ENCODE measurements around the gene RPL5.
A peak's percentile ranks its signal among the peaks of the same experiment; 100 is the strongest.

The RPL5 gene

DNA sequence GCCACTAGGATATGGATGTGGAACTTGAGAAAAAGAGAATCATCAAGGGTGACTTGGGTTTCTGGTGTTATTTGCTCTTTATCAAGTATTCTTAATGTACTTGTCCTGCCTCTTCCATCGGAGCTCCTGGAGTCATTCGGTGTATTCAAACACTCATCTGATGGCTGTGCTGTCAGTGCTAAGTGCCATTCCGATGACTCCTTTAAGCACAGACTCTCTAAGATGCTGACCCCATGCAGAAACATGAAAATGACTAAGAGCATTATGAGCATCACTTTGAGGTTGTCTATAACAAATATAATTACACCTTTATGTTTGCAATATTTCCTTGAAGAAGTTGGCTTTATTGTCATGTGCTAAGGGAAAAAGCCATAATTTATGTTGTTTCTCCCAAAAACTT lies 11.3 kb upstream of the RPL5 start:
- no peak overlapping the region for H3K4me3 ChIP-seq
- no peak for DNase-seq (ENCODE audit: low spot score)
- TF ChIP-seq, protein P1, sequence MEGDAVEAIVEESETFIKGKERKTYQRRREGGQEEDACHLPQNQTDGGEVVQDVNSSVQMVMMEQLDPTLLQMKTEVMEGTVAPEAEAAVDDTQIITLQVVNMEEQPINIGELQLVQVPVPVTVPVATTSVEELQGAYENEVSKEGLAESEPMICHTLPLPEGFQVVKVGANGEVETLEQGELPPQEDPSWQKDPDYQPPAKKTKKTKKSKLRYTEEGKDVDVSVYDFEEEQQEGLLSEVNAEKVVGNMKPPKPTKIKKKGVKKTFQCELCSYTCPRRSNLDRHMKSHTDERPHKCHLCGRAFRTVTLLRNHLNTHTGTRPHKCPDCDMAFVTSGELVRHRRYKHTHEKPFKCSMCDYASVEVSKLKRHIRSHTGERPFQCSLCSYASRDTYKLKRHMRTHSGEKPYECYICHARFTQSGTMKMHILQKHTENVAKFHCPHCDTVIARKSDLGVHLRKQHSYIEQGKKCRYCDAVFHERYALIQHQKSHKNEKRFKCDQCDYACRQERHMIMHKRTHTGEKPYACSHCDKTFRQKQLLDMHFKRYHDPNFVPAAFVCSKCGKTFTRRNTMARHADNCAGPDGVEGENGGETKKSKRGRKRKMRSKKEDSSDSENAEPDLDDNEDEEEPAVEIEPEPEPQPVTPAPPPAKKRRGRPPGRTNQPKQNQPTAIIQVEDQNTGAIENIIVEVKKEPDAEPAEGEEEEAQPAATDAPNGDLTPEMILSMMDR (IDR thresholded peaks at IDR 0.05) = no peak
- no peak overlapping the region for H3K27ac ChIP-seq

DNA sequence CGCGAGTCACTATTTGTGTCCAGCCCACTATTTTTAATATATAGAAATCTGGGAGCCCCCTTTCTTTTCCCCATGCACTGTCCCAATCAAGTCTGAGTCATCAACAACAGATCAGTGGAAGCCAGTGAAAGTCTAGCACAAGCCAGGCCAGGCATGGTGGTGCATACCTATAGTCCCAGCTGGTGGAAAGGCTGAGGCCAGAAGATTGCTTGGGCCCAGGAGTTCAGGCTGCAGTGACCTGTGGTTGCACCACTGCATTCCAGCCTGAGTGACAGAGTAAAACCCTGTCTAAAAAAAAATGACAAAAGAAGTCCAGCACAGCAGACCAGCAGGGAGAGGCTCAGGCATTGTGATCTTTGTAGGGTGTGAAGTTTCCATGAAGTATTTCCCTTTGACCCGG lies 9.0 kb upstream of the RPL5 start:
- no peak for DNase-seq (ENCODE audit: low spot score)
- TF ChIP-seq, protein P1 (IDR thresholded peaks at IDR 0.05) = no peak
- no peak overlapping the region for H3K27ac ChIP-seq
- H3K4me3 ChIP-seq = no peak overlapping the region

- TF ChIP-seq, protein P1 (IDR thresholded peaks at IDR 0.05) = no peak
- no peak for DNase-seq (ENCODE audit: low spot score)
- Histone ChIP-seq H3K27ac (no peak overlapping the region), H3K4me3 (no peak overlapping the region)
These were observed 5.0 kb upstream of the RPL5 start for GRCh38 chr1:92826792-92827191.

DNA sequence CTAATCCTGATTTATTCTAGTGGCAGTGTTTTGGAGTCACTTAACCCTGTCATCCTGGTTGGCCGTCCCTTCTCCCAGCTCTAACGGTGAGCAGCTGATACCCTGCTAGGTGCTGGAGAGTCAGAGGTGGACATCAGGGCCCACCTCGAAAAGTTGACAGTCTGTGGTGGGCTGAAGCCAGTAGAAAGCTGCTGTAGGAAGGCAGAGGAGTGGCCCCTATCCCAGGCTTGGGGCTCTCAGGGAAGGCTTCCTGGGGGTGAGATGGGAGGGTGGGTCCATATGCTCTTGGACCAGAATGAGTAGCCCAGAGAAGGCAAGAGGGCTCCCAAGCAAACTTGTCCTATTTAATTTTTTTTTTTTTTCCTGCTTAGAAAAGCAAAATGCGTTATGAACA lies 475 bp upstream of the RPL5 start:
- TF ChIP-seq, protein P1 (IDR thresholded peaks at IDR 0.05) = no peak
- DNase-seq (ENCODE audit: low spot score) = no peak
- Histone ChIP-seq H3K27ac (peak overlapping the region in 1 of 2 donors; percentile 90), H3K4me3 (peak overlapping the region; percentile 98)

DNA sequence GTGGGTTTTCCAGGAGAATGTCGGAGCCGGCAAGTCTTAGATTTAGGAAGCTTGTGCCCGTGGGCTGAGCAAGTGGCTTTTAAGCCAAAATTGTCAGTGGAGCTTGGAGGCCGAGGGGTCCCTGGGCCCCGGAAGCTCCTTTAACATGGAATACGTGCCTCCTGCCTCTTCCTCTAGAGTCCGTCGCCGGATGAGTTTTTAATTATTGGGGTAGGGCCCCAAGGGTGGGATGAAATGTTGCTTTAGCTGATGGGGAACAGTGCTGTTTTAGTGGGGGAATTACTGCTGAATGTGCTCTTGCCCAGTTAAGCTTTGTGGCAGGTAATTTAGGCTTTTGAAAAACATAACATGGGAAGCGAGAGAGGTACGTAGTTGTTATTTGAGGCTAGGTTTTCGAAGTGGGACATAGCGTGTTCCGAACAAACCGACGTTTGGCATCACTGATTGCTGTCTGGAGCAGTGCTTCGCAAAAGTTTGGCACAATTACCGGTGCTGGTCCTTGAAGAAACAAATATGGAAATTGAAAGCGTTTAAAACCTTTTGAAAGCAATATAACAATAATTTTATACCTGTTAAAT lies 786 bp downstream of the RPL5 start:
- peak overlapping the region; percentile 90 to 96 for H3K27ac ChIP-seq
- TF ChIP-seq, protein P1 (IDR thresholded peaks at IDR 0.05) = no peak
- H3K4me3 ChIP-seq = peak overlapping the region; percentile 98
- no peak for DNase-seq (ENCODE audit: low spot score)

- TF ChIP-seq, protein P1 (IDR thresholded peaks at IDR 0.05) = no peak
- DNase-seq (ENCODE audit: low spot score) = no peak
- H3K27ac ChIP-seq = peak overlapping the region in 1 of 2 donors; percentile 8
- peak overlapping the region; percentile 98 for H3K4me3 ChIP-seq
These were observed 2.0 kb downstream of the RPL5 start for GRCh38 chr1:92833840-92834239.

DNA sequence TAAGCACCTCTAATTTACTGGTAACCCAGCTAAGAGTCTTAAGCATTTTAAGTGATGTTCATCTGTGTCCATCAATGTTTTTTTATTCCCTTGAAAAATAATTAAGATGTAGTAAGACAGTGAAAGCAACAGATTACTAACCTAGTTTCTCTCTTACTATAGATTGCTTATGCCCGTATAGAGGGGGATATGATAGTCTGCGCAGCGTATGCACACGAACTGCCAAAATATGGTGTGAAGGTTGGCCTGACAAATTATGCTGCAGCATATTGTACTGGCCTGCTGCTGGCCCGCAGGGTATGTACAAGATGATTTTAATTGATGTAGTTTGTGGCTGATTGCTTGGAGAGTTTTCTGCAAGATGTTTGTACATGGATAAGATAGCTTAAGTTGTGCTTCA lies 2.8 kb downstream of the RPL5 start:
- DNase-seq (ENCODE audit: low spot score) = no peak
- Histone ChIP-seq H3K27ac (no peak overlapping the region), H3K4me3 (peak overlapping the region; percentile 98)
- TF ChIP-seq, protein P1 (IDR thresholded peaks at IDR 0.05) = no peak
